GM19240 (cell line): ENCODE results near the gene PASD1.
"Not testable (repeated sequence)": the region's sequence is repeated elsewhere in the genome, so short reads cannot be mapped to it uniquely, and the experiment has no call there.

ENCODE experiments used
- DNase-seq: peaks from one replicate; pipeline ENCODE4 v3.0.0; 2011; ENCODE audit warnings: low spot score; ENCODE audit not compliant: insufficient read length

PASD1 gene

DNA sequence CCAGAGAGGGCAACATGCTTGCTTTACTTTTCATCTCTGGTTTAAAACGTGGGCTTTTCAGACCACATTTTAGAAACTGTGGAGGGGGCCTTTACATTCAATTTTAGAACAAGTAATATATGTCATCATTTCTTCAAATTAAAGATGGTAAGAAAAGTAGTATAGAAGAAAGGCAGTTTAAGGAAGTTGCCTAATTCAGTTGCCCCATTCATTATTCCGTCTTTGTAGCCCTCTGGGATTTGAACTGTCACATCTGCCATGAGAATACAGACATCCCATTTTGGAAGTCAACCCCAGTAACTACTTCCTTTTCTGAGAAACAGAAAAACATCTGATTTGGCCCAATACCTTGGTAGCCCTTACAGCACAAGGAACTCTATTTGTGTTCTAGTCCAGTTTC is 61.2 kb downstream of the PASD1 start:
- no peak for DNase-seq

DNA sequence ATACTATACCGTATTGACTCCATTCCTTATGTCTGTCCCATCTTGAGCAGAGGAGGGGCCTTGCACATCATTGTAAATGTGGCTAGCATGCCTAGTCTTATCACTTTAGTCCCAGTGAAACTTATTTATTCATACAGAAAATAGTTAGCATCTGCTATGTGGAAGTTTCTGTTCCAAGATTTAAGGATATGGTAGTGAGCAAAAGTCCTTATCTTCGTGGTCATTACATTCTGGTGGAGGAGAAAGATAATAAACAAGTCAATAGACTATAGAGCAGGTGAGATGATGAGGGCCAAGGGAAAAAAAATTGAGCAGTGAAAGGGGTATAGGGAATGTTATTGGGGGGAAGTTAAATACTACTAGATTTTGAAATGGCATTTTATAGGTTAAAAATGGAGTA is 68.3 kb downstream of the PASD1 start:
- no peak for DNase-seq

DNA sequence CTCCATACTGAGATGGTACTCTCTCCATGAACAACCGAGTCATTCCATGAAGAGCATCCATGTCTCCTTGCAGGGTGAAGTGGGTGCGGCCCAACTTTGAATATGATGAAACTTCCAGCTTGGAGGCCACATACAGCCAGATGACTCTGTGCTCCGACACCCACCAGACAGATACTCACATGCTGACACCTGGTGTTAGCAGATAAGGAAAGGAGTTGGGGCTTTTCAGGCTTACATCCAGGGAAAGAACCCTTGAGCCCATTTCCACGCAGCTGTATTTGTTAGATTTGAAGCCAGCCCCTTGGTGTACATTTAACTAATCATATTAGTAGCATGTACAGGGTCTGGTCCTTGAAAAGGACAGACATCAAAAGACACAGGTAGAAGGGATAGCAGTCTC is 69.7 kb downstream of the PASD1 start:
- DNase-seq, result no peak

DNA sequence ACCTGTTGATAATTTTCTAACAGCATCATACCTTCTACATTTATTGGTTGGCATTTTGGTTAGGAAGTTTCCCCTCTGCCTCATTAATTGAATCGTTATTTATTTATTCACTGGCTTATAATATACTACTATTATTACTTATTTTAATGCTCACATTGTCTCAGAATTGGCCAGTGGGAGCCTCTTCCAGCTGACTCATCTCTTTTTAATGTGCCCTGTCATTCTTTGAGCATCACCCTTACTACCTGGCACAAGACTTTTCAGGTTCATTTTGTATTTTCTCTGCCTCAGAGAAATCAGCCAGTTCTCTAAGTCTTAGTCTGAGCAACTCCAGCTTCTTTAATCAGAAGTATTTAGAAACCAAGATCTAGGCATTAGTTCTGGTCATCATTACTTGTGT is 71.5 kb downstream of the PASD1 start:
- DNase-seq, result no peak

DNA sequence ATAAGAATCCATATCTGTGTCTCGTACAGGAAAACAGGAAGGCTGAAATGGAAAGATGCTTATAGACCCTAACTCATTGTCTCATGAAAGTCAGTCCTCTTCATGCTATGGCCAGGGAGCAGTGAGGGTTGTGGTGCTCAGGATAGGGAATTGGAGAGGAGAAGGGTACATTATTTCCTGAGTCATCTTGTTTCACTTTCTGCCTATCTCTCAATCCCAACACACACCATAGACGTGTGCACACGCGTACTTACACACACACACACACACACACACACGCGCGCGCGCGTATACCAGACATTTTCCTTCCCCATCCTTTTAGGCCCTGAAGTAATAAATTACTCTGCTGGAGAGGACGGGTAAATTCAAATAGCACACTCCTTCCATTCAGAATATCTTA is 78.1 kb downstream of the PASD1 start:
- DNase-seq, result no peak

DNA sequence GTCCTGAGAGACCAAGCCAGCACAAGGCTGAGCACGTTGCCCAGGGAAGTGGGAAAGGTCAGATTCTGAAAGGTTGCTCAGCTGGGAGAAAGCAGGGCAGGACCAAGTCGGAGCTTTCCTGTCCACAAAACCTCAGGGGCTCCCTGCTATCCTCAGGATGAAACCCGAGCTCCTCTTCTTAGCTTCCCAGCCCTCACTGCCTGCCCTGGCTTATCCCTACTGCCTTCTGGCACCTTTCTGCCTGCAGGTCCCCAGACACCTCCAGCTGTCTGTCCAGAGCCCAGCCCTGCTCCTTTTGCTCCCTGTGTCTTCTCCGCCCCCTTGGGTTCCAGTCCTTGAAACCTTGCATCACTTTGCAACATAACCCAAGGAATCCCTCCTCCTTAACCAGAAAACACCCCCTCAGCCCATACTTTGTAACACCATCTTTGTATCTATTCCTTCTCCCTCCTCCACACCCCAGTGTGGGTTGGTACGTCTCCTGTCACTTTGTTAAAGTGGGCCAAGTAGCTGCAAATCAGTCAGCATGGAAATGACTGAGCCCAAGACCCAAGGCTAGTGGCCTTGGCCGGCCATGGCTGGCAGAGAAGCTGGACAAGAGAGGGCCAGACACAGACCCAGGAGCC is 111.8 kb downstream of the PASD1 start:
- DNase-seq, result no peak

DNA sequence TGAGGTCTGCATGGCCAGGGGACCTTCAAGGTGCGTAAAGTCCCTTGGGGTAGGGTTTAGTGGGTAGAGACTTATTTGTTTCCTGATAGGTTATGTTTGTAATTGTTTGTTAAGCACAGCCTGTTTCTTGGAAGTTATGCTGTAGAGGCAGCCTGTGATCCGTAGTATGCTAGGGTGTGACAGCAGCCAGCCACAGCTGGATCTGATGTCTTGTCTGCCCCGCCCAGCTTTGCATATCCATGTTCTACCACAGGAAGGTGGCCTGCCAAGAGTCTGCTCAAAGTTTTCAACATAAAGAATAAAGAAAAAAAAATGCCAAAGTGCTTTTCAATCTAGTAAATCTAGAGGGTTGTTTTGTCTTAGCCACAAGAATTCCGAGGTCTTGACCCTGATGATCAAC is 112.7 kb downstream of the PASD1 start:
- DNase-seq, result no peak

DNA sequence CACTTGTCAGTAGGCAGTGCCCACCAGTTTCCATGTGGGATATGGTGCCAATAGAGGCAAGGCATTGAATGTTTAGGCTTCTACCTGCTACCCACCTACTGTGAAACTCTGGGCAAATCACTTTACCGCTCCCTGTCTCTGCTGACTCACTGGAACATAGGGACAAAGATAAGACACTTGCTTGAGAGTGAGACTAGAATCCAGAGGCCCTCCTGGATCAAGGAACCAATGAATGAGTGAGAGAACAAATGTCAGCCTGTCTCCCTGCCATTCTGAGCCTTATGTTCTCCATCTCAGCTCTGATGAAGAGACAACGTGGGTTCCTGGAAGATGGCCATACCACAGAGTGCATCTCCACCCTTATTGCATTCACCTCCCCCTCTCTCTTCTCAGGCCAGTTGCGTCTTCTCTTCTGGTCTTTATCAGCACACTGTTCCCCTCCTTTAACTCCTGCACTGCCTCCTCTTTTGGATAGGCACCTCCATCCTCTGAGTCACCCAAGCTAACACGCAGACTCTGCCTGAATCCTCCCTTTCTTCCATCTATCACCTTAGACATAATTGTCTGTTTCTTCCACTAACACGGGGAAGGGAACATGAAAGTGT is 116.4 kb downstream of the PASD1 start:
- DNase-seq, result no peak

DNA sequence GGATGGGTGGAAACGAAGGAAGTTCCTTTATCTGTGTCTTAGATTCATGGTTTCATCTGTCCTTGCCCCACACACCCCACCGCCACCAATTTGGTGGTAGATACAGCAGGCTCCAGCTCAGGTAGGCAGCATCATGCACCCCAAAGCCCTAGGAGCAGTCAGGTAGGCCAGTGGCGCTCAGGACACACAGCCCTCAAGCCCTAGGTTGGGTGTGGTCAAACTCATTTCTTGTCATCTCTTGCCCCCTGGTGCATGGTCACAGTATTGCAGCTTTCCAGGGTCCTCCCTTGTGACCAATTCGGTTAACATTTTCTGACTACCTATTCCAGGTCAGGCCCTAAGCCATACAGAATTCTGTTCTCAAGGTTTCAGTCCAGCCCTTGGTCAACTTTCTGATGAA is 117.3 kb downstream of the PASD1 start:
- DNase-seq, result peak; percentile 41

DNA sequence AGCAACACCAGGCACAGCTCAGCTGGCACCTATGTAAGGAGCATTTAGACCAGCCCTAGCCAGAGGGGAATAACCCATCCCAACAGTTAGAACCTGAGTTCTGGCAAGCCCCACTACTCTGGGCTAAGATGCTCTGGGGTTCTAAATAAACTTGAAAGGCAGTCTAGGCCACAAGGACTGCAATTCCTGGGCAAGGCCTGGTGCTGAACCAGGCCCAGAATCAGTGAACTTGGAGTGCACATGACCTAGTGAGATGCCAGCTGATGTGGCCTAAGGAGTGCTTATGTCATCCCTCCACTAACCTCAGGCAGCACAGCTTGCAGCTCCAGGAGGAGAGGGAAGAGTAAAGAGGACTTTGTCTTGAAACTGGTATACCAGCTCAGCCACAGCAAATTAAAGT is 124.2 kb downstream of the PASD1 start:
- DNase-seq, result no peak

DNA sequence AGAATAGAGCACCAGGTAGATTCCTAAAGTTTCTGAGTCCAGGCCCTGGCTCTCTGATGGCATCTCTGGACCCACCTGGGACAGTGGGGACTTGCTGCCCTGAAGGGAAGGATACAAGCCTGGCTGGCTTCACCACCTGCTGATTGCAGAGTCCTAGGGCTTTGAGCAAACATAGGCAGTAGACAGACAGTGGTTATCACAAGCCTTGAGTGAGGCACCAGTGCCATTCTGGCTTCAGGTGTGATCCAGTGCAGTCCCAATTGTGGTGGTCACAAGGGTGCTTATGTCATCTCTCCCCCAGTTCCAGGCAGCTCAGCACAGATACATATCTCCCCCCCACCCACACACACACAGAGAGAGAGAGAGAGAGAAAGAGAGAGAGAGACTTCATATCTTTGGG is 125.2 kb downstream of the PASD1 start:
- DNase-seq, result no peak

DNA sequence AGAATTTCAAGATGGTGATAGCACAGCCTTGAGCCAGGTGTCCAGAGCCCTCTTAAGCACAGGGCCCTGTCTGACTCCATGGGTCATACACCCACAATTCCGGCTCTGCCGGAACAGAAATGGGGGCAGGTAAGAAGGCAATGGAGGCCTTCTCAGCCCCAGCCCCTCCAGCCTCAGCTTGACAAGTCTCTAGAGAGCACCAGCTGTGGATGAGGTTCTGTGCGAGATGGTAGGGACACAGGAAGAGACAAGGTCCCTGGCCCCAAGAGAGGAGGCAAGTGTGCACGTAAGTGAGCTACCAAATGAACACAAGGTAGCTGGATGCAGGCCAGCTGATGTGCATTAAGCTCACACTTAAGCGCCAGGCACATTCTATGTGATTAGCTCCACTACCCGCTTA is 129.3 kb downstream of the PASD1 start:
- no peak for DNase-seq

DNA sequence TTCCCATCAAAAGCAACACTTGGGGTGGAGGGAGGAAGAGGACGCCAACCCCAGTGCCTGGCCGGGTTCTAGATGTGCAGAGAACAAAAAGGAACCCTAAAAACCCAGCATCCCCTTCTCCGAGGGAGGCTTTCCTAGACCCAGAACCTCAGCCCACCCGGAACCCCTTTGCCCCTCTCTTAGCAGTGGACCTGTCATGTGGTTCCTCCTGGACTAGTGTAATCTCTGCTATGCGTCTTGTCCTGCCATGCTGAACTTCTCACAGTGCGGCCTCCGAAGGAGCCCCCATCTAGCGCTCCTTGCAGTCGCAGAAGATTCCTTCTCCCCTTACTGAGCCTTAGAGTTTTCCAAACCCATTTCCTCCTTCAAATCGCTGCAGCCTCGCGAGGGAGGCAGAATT is 130.6 kb downstream of the PASD1 start:
- no peak for DNase-seq

DNA sequence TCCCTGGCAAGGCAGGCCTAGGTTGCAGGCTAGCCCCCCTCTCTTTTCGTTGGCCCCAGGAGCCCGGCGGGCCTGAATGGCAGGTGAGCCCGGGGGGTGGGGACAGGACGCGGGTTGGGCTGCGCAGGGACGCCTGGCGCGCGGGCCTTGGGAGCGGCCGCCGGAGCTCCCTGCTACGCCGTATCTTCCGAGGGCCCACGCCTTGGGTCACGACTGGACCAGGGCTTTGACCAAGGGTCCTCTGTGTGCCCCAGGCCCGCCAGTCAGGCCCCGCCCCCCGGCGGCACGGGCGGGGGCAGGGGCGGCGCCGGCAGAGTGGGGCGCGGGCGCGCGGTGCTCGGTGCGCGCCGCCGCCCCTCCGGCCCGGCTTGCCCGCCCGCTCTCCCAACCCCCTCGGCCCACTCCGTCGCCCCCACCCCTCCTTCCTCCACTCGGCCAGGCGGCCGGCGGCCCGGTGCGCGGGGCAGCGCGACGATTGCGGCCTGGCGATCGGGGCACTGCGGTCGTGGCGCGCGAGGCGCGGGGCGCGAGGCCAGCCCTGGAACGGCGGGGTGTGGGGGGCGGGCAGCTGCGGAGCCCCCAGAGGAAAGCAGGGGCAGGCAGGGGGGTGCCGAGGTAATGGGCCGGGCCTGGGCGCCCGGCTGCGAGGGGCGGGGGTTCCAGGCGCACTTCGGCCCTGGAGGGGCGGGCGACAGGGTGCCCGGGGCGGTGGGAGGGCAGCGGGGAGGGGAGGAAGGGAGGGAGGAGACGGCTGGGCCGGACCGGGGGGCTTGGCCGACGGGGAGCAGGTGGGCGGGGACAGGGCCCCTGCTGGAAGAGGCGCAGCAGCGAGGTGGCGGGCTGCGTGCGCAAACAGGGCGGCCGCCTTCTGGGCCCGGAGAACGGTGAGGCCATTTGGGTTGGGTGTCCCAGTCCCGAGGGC is 131.4 kb downstream of the PASD1 start, which contains the start of gene PRRG3:
Gene PRRG3 (plus strand): TSS at position 798 of the 922 bp plus-strand sequence. CDS start 3,357 bp downstream, outside the sequence.
- DNase-seq, result no peak

DNA sequence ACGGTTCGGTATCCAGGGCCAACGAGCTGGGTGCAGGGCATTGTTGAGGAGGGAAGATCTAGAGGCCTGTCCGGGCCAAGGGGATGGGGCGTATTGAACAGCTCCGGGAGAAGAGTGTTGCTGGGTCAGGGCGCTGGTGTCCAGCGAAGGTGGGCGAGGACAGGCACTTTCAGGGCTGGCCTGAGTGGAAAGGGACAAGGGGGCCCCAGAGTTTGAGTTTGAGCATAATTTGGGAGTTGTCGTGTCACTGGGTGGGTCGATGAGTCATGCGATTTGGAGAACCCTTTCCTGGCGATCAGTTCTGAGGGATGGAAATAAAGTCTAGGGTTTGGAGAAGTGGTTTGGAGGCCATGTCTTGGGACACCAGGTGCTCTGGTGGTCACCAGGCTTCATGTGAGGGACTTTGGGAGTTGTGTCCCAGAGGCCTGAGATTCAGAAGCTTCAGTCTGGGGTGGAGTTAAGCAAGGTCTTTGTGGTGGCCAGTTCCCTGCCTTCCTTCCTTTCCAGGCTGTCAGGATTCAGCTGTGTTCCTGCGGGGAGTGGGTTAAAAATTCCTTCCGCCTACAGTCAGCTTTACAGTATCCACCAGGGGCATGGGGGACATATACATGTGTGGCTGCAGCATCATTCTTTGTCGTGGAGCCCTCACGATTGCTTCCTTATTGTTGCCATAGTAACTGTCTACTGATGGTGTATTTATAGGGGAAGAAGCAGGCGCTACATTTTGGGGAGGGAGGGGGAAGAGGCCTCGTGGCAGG is 132.3 kb downstream of the PASD1 start:
- DNase-seq, result no peak

DNA sequence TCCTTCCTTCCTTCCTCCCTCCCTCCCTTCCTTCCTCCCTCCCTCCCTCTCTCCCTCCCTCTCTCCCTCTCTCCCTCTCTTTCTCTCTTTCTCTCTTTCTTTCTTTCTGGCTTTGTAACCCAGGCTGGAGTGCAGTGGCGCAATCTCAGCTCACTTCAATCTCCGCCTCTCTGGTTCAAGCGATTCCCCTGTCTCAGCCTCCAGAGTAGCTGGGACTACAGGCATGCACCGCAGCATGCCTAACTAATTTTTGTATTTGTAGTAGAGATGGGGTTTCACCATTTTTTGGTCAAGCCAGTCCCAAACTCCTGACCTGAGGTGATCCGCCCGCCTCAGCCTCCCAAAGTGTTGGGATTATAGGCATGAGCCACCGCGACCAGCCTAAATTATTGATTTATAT is 133.6 kb downstream of the PASD1 start:
- DNase-seq, result not testable (repeated sequence)

DNA sequence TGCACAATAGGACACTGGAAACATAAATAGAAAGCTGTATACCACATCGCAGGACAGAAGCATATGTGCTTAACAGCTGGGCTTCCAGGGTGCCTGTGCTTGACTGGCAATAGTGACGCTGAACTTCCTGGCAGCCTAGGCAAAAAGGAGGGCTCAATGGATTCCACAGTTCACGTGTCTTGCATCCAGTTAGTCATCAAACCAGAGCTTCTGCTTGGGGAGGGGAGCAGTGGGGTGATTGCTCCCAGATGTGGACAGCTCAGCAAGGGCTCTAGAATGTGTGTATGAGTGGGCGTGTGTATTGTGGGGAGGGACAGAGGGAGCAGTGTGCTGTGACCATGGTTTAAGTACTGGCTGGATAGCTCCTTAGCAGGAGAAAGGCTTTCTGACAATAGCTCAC is 134.0 kb downstream of the PASD1 start:
- no peak for DNase-seq

DNA sequence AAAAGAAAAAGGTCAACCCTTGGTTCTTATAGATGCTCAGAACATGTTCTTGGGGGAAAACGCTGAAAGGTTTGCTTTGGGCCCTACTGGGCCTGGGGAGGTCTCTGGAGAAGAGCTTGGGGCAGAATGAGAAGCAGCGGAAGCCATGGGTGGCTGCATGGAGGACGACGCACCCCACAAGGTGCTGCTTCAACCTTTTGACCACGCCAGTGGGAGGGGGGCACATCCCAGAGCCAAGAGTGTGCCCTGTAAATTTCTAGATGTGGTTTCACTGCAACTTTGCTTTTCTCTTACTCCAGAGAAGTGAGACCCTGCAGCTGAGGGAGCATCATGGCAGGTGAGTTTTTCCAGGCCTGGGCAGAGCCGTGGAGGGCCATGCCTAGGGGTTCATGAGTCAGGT is 135.0 kb downstream of the PASD1 start:
- DNase-seq, result no peak

DNA sequence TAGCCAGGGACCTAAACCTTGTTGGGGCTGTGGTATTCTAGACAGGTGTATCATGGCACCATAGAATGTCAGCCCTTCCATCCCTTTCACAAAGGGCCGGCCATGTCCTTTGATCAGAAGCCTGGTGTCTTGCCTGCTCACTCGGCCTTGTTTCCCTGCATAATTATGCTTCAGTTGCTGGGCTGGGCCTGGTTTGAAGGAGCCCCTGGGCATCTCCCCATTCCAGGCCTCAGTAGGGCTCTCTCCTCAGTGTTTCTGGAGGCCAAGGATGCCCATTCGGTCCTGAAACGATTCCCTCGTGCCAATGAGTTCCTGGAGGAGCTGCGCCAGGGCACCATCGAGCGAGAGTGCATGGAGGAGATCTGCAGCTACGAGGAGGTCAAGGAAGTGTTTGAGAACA is 136.3 kb downstream of the PASD1 start:
- DNase-seq, result no peak

DNA sequence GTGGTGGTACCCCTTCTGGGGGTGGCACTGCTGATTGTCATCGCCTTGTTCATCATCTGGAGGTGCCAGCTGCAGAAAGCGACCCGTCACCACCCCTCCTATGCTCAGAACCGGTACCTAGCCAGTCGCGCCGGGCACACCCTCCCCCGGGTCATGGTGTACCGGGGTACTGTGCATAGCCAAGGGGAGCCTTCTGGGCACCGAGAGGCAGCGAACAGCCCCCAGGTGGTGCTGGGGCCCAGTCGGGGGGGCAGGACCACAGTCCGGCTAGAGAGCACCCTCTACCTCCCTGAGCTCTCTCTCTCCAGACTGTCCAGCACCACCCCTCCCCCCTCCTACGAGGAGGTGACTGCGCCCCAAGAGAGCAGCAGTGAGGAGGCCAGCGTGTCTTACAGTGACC is 137.1 kb downstream of the PASD1 start:
- no peak for DNase-seq

DNA sequence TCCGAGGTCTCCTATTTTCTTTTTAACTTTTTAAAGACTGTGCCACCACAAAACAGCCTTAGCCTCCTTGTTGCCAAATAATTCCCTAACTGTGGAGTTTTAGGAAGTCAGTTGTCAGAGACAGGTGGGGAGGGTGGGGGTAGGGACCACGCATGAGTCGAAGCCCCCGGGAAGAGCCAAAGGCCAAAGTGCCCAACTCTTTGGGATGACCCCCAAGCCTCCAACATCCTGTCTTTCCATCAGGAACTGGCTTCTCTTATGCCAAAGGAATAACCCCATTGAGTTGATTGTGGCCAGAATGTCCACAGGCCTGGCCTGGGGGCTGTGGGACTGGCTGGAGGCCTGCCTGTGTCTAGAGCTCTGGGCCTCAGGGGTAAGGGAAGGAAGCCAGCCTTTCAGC is 137.6 kb downstream of the PASD1 start:
- no peak for DNase-seq

DNA sequence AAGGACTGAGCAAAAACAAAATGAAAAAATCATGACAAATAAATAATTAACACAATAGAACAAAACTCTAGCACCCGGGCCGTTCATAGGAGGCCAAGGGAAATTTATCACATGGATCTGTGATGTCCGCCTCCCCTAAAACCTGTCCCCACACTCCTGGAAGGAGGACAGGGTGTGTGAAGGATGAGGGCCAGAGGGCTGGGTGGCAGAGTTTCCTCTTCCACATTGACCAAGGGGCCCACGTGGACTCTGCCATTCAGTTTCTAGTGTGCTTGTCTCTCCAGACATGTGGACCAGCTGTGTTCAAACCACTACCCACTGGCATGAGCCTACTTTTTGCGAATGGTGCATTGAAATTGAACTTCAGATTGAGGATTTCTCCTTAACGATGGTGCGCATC is 138.1 kb downstream of the PASD1 start:
- DNase-seq, result no peak
